HG03460 (cell line): ENCODE results near the gene CCDC88C.
"Not testable (repeated sequence)": the region's sequence is repeated elsewhere in the genome, so short reads cannot be mapped to it uniquely, and the experiment has no call there.

ENCODE experiments used
- ATAC-seq: cut with Tn5 transposase; IDR thresholded peaks from one replicate; pipeline ENCODE4 v1.9.1; 2021; ENCODE audit not compliant: unreplicated experiment

Gene CCDC88C

GRCh38 chr14:91255026-91255695 lies 162.5 kb downstream of the CCDC88C start:
- no peak for ATAC-seq

DNA sequence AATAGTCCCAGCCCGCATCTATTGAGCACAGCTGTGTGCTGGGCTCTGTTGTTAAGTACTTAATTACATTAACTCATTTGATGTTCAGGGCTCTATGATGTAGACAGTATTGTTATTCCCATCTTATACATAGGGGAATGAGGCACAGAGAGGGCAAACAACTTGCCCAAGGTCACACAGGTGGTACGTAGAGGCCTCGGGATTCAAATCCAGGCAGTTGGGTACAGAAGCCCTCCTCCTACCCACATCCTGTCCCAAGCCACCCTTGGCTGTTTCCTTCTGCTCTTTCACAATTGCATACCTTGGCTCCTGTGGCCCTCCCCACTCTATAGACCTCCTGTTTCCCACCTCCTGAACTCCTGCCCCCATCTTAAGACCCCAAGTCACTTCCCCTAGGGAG lies 163.2 kb downstream of the CCDC88C start:
- no peak for ATAC-seq

DNA sequence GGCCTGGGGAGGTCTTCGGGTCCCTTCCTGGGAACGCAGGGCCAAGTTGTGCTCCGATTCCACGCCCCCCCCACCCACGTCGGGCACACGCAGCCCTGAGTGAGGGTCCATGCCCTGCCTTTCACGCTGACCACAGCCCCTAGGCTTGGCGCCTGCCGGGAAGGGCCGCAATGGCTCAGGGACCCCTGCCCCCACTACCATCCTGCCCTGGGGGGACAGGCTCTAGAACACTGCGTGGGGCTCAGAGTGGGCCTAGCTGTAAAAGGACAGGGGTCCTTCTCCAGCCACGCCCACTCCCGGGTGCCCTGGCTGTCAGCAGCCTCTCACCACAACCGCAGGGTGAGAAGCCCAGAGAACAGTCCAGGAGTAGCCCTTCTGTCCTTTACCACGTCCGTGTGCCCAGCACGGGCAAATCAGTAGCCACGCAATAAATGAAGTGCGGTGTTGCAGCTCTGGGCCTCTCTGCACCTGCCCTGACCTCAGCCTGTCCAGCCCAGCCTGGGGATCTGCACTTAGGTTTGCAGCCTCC lies 163.8 kb downstream of the CCDC88C start:
- no peak for ATAC-seq

- no peak for ATAC-seq
These were observed 164.5 kb downstream of the CCDC88C start for GRCh38 chr14:91252871-91253794.

- ATAC-seq: no peak
These were observed 166.7 kb downstream of the CCDC88C start for GRCh38 chr14:91250912-91251311.

GRCh38 chr14:91249841-91250616 lies 167.6 kb downstream of the CCDC88C start:
- ATAC-seq: peak; percentile 88

GRCh38 chr14:91246051-91246852 lies 171.4 kb downstream of the CCDC88C start:
- no peak for ATAC-seq

DNA sequence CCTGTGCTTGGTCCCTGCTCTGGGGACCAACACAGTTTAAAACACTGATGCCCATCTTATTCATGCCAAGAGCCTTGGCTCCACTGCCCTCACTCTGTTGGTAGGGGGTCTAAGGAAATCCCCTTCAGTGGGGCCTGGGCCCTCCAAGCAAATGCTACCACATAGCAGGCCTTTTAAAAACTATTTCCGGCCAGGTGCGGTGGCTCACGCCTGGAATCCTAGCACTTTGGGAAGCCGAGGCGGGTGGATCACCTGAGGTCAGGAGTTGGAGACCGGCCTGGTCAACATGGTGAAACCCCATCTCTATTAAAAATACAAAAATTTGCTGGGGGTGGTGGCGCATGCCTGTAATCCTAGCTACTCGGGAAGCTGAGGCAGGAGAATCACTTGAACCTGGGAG lies 172.0 kb downstream of the CCDC88C start:
- ATAC-seq: not testable (repeated sequence)

GRCh38 chr14:91245029-91245428 lies 172.6 kb downstream of the CCDC88C start:
- ATAC-seq: no peak

DNA sequence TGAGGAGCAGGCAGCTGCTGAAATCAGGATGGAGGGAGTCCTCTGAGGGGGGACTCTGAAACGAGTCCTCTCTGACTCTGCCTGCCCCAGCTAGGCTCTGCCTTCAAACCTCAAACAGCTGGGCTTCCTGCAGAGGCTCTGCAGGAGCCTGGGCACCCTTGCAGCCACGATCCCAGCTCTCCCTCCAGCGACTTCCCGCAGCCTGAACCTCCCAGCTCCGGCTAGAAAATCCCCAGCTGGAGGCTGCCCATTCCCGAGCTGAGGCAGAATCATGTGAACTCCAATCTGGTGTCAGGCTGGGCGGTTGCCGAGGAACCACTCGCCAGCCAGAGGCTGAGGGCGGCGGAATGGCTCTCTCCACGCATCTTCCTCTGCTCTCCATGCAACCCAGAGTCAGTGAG lies 173.1 kb downstream of the CCDC88C start, which contains the start of gene GPR68:
Gene GPR68 (minus strand): TSS at position 204 of the 401 bp plus-strand sequence. CDS start 9,654 bp downstream, outside the sequence.
- no peak for ATAC-seq

DNA sequence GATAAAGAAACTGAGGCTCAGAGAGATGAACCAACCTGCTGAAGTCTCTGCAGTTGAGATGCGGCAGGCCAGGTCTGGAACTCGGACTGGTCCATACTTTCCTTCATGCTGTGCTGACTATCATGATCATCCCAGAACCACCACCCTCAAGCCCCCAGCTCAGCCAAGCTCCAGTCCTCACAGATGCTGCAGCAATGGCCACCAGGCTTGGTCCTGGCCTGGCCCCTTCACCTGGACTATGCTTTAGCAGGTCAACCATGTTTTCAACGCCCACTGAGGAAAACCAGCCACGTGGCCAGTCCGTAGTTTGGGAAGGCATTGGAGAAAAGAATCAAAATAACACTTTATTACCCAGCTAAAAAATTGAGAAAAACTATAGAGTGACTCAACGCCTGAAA lies 174.5 kb downstream of the CCDC88C start:
- no peak for ATAC-seq

DNA sequence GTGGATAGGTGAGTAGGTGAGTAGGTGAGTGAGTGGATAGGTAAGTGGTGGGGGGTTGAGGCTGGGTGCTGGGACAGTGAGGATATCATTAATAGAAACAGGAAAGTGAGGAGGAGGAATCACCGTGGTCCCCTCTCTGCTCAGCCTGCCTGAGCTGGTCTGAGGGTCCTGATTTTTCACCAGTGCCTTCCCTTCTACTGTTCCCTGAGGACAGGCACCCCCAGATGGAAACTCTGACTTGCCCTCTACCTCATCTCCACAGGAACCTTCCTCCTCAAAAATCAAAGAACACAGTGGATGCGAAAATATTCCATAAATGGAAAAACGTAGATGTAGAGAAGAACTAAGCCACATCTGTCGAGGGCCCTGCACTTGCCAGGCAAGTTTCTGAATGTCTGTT lies 175.0 kb downstream of the CCDC88C start:
- no peak for ATAC-seq

GRCh38 chr14:91241863-91242262 lies 175.8 kb downstream of the CCDC88C start:
- ATAC-seq: peak; percentile 61

DNA sequence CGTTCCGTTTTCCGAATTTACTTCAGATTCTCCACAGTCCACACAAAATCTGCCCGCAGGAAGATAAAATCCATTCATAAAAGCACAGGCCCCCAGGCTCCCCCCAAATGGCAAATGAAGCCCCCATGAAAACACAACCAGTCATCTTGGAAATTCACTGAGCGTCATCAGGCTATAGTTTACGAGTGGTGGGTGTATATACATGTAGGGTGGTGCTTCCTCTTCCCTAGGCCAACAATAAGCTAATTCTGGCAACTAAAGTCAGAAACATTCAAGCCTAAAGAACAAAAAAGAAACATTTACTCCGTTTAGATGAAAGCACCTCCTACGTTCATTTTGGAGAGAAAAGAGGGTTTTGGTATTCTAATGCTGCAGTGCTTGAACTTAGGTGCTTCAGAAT lies 179.0 kb downstream of the CCDC88C start:
- ATAC-seq: no peak

DNA sequence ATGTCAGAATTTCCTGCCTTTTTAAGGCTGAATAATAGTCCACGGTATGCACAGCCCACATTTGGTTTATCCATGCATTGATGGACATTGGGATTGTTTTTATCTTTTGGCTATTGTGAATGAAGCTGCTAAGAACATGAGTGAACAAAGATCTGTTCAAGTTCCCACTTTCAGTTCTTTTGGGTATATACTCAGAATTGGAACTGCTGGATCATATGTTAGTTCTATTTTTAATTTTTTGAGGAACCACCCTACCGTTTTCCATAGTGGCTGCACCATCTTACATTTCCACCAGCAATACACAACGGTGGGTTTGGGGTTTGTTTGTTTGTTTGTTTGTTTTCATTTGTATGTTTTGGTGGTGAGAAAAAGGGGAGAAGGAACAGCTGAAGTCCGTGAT lies 179.5 kb downstream of the CCDC88C start:
- ATAC-seq: no peak

GRCh38 chr14:91237219-91237618 lies 180.4 kb downstream of the CCDC88C start:
- no peak for ATAC-seq

GRCh38 chr14:91235841-91236240 lies 181.8 kb downstream of the CCDC88C start:
- no peak for ATAC-seq

DNA sequence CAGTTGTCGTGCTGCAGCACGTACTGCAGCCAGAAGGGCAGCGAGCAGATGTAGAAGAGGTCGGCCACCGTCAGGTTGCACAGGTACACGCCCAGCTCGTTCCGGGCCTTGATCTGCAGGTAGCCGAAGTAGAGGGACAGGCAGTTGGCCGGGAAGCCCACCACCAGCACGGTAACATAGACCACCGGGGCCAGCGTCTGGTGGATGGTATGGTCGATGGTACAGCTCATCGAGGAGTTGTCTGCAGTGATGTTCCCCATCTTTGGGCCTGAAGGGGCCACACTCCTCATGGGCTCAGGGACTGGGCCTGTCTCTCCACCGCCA lies 182.9 kb downstream of the CCDC88C start:
- no peak for ATAC-seq

DNA sequence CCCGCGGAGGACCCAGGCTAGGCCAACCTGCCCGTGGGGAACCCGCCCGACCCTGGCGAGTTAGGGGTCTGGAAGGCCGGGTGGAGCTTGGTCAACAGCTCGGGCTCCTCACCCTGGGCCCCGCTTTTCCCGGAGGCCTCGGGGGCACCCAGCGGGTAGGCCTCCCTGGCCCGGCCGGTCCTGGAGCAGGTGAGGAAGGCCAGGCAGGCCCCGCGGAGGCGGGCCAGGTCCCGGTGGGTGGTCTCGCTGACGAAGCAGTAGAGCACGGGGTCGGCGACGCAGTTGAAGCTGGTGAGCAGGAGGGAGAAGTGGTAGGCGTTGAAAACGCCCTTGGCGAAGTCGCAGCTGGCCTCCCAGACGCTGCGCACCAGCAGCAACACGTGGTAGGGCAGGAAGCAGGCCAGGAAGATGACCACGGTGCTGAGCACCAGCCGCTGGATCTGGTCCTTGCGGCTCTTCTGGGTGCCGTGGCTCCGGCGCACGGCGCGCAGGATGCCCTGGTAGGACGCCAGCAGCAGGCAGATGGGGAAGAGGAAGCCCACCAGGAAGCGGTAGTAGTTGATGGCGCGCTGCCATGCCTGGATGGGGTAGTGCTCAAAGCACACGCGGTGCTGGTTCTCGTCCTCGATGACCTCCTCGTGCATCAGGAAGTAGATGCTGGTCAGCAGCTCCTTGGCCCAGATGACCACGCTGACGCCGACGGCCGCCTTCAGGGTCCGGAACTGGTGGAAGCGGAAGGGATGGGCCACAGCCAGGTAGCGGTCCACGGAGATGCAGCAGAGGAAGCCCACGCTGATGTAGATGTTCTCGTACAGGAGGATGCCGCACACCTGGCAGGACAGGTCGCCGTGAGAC lies 183.5 kb downstream of the CCDC88C start:
- ATAC-seq: no peak

DNA sequence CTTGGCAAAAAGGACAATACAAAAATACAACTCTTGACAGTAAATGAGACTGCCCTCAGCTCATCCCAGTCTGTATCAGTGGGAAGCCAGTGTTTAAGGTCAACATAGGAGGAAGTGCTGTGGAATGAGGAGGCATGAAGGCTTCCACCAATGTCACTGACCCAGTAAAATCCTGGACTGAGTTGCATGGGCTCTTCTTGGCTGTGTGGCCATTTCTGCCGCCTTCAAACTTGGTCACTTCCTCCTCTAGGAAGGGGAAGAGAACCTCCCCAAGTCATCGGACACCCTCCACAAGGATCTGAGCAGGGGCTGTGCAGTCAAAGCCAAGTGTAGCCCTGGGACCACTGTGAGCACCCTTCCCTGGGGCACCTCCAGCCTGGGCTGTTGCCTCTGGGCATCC lies 185.0 kb downstream of the CCDC88C start:
- ATAC-seq: no peak
